Adrenal gland (tissue), 5 donors: ENCODE data around the gene LMNTD1.
"Not testable (repeated sequence)": the region's sequence is repeated elsewhere in the genome, so short reads cannot be mapped to it uniquely, and the experiment has no call there.

ENCODE experiments used
- CTCF ChIP-seq, 6 experiments: fragments of 450-650 bp in 4 of 6; fragments of 200-600 bp in 2 of 6; sonication (generic) in 1 of 6; IDR thresholded peaks; 1 replicate in 5 of 6; 2 replicates in 1 of 6; pipeline versions ENCODE4 v1.5.1 to v1.8.0; 2016 to 2021; ENCODE audit warnings: antibody characterized with exemption in 6 of 6, mild to moderate bottlenecking in 2 of 6, moderate library complexity in 1 of 6
- POLR2A ChIP-seq, 2 donors: fragments of 450-650 bp; IDR thresholded peaks; one replicate each; pipeline ENCODE4 v1.6.1; 2017; ENCODE audit warnings: antibody characterized with exemption in 2 of 2, mild to moderate bottlenecking in 2 of 2, moderate library complexity in 1 of 2
- donor health status: DM: no; HTN: no; CAD: no.

- TF ChIP-seq CTCF, POLR2A (IDR thresholded peaks at IDR 0.05): not testable (repeated sequence)
These were observed 63.9 kb downstream of the LMNTD1 start for GRCh38 chr12:25488956-25489870.
